HEK293 (cell line): ENCODE data around the gene MPO.

Experiments
- CTCF ChIA-PET: fragments of 350-600 bp; formaldehyde crosslinking; extraction: SDS; loops from one replicate; lab custom pipeline; 2021; ENCODE audit warnings: antibody characterized with exemption; lab: Yijun Ruan, JAX
- POLR2A ChIA-PET: fragments of 300-600 bp; formaldehyde crosslinking; extraction: SDS; loops from one replicate; lab custom pipeline; 2020; ENCODE audit warnings: antibody characterized with exemption, inconsistent platforms; lab: Yijun Ruan, JAX
- H3K27ac ChIP-seq: fragments of 200-500 bp; sonication (Bioruptor generic); 2 replicates; pipeline ENCODE4 v1.5.1; 2014; ENCODE audit warnings: low read depth, low read length, control low read depth, inconsistent platforms; ENCODE audit errors: extremely low read depth
- H3K36me3 ChIP-seq, 2 experiments: fragments of 200-500 bp in 1 of 2; sonication (Bioruptor generic) in 1 of 2; 1 replicate in 1 of 2; 2 replicates in 1 of 2; pipeline ENCODE4 v1.5.1; 2014 to 2017; ENCODE audit warnings: inconsistent platforms in 2 of 2, low read length in 2 of 2; ENCODE audit not compliant: control insufficient read depth in 2 of 2, insufficient read depth in 1 of 2
- H3K4me1 ChIP-seq: fragments of 200-500 bp; sonication (Bioruptor generic); 2 replicates; pipeline ENCODE4 v1.5.1; 2014; ENCODE audit warnings: mild to moderate bottlenecking, low read length, inconsistent platforms; ENCODE audit not compliant: control insufficient read depth, insufficient read depth
- H3K4me3 ChIP-seq: 2 replicates; pipeline ENCODE4 v1.5.1; 2011; ENCODE audit warnings: low read depth, mild to moderate bottlenecking, control low read depth, low read length, moderate library complexity
- H3K9me3 ChIP-seq: fragments of 200-500 bp; sonication (Bioruptor generic); 2 replicates; pipeline ENCODE4 v1.5.1; 2014; ENCODE audit warnings: low read depth, low read length, inconsistent platforms; ENCODE audit not compliant: control insufficient read depth, insufficient read depth
- FEZF1 ChIP-seq: fragments of 450-650 bp; formaldehyde crosslinking; IDR thresholded peaks from 2 replicates; pipeline ENCODE4 v1.5.1; 2016; ENCODE audit warnings: missing biosample characterization, missing genetic modification characterization
- GLIS2 ChIP-seq: fragments of 450-650 bp; formaldehyde crosslinking; IDR thresholded peaks from 2 replicates; pipeline ENCODE4 v1.5.1; 2016; ENCODE audit warnings: missing biosample characterization, missing genetic modification characterization
- KLF10 ChIP-seq: fragments of 450-650 bp; IDR thresholded peaks from 2 replicates; pipeline ENCODE4 v1.5.1; 2018; ENCODE audit warnings: missing biosample characterization, mild to moderate bottlenecking, missing genetic modification characterization
- OSR2 ChIP-seq: fragments of 450-650 bp; formaldehyde crosslinking; IDR thresholded peaks from 2 replicates; pipeline ENCODE4 v1.5.1; 2016; ENCODE audit warnings: missing biosample characterization, missing genetic modification characterization
- SP7 ChIP-seq: fragments of 450-650 bp; formaldehyde crosslinking; IDR thresholded peaks from 2 replicates; pipeline ENCODE4 v1.5.1; 2016; ENCODE audit warnings: missing biosample characterization, missing genetic modification characterization
- ZFP37 ChIP-seq: fragments of 450-650 bp; formaldehyde crosslinking; IDR thresholded peaks from 2 replicates; pipeline ENCODE4 v1.5.1; 2016; ENCODE audit warnings: missing biosample characterization, missing genetic modification characterization
- ZNF121 ChIP-seq: fragments of 450-650 bp; formaldehyde crosslinking; IDR thresholded peaks from 2 replicates; pipeline ENCODE4 v1.5.1; 2016; ENCODE audit warnings: missing biosample characterization, missing genetic modification characterization
- ZNF16 ChIP-seq: fragments of 450-650 bp; formaldehyde crosslinking; IDR thresholded peaks from 2 replicates; pipeline ENCODE4 v1.5.1; 2016; ENCODE audit warnings: low read depth, missing biosample characterization, missing genetic modification characterization
- ZNF354C ChIP-seq: fragments of 450-650 bp; formaldehyde crosslinking; IDR thresholded peaks from 2 replicates; pipeline ENCODE4 v1.5.1; 2016; ENCODE audit warnings: missing biosample characterization, missing genetic modification characterization, low read depth, borderline replicate concordance
- ZNF48 ChIP-seq: fragments of 450-650 bp; formaldehyde crosslinking; IDR thresholded peaks from 2 replicates; pipeline ENCODE4 v1.5.1; 2016; ENCODE audit warnings: missing biosample characterization, missing genetic modification characterization
- ZNF585B ChIP-seq: fragments of 450-650 bp; formaldehyde crosslinking; IDR thresholded peaks from 2 replicates; pipeline ENCODE4 v1.5.1; 2016; ENCODE audit warnings: missing biosample characterization, missing genetic modification characterization
- ZNF660 ChIP-seq: fragments of 450-650 bp; IDR thresholded peaks from 2 replicates; pipeline ENCODE4 v1.5.1; 2018; ENCODE audit warnings: missing biosample characterization, mild to moderate bottlenecking, missing genetic modification characterization
- ZNF707 ChIP-seq: fragments of 450-650 bp; formaldehyde crosslinking; IDR thresholded peaks from 2 replicates; pipeline ENCODE4 v1.5.1; 2016; ENCODE audit warnings: missing biosample characterization, missing genetic modification characterization
- ZNF768 ChIP-seq: fragments of 450-650 bp; formaldehyde crosslinking; IDR thresholded peaks from 2 replicates; pipeline ENCODE4 v1.5.1; 2018; ENCODE audit warnings: missing biosample characterization, mild to moderate bottlenecking, missing genetic modification characterization
- ZNF776 ChIP-seq: fragments of 450-650 bp; formaldehyde crosslinking; IDR thresholded peaks from 2 replicates; pipeline ENCODE4 v1.5.0; 2017; ENCODE audit warnings: missing biosample characterization, missing genetic modification characterization, borderline replicate concordance
- ZNF843 ChIP-seq: fragments of 450-650 bp; formaldehyde crosslinking; IDR thresholded peaks from 2 replicates; pipeline ENCODE4 v1.5.1; 2016; ENCODE audit warnings: missing biosample characterization, missing genetic modification characterization
- TF ChIP-seq, protein P1 (sequence below): fragments of 450-650 bp; formaldehyde crosslinking; IDR thresholded peaks from 2 replicates; pipeline ENCODE4 v1.5.1; 2017; ENCODE audit warnings: missing biosample characterization, missing genetic modification characterization
- TF ChIP-seq, protein P2 (sequence below): fragments of 450-650 bp; formaldehyde crosslinking; IDR thresholded peaks from 2 replicates; pipeline ENCODE4 v1.5.1; 2017; ENCODE audit warnings: missing biosample characterization, missing genetic modification characterization
- TF ChIP-seq, protein P3 (sequence below): IDR thresholded peaks from 2 replicates; pipeline ENCODE4 v1.6.1; 2011; ENCODE audit warnings: mild to moderate bottlenecking, low read depth, low read length, borderline replicate concordance
- TF ChIP-seq, protein P4 (sequence below): fragments of 450-650 bp; formaldehyde crosslinking; IDR thresholded peaks from 2 replicates; pipeline ENCODE4 v1.5.1; 2016; ENCODE audit warnings: missing biosample characterization, missing genetic modification characterization
- TF ChIP-seq, protein P5 (sequence below): fragments of 450-650 bp; formaldehyde crosslinking; conservative IDR thresholded peaks from 2 replicates; pipeline ENCODE4 v1.5.1; 2016; ENCODE audit warnings: low read depth, missing biosample characterization, missing genetic modification characterization

The MPO gene

DNA sequence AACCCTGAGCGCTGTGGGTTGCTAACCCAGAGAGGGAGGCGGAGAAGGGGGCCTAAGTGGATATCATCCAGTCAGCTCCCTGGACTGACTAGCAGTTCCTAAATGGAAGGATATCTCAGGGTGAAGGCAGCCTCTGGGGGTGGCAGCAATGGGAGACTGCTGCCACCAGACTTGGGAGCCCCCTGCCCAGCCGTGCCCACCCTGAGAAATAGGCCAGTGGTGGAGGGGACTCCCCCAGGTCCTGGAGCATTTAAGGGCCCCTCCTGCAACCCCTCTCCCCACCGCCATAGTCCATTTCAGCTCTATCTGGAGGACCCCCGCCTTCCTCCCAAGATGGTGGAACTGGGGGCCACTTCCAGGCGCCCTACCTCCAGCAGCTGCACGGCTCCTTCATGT lies 39.4 kb upstream of the MPO start:
- peaks cover 5% of the 10 kb centered on the region; the same call in 1 of the 2 replicates for H3K4me1 ChIP-seq
- H3K36me3 ChIP-seq: no peaks in the 10 kb centered on the region
- TF ChIP-seq OSR2 (tag by site-specific recombination) (no peak), ZNF660 (no peak), ZNF843 (tag by site-specific recombination) (no peak), ZNF16 (tag by site-specific recombination) (no peak), ZNF768 (no peak), GLIS2 (tag by site-specific recombination) (no peak), SP7 (no peak), ZNF121 (tag by site-specific recombination) (no peak), ZNF48 (no peak)
- TF ChIP-seq, protein P1, sequence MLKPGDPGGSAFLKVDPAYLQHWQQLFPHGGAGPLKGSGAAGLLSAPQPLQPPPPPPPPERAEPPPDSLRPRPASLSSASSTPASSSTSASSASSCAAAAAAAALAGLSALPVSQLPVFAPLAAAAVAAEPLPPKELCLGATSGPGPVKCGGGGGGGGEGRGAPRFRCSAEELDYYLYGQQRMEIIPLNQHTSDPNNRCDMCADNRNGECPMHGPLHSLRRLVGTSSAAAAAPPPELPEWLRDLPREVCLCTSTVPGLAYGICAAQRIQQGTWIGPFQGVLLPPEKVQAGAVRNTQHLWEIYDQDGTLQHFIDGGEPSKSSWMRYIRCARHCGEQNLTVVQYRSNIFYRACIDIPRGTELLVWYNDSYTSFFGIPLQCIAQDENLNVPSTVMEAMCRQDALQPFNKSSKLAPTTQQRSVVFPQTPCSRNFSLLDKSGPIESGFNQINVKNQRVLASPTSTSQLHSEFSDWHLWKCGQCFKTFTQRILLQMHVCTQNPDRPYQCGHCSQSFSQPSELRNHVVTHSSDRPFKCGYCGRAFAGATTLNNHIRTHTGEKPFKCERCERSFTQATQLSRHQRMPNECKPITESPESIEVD: no peak
- no peaks in the 10 kb centered on the region for H3K9me3 ChIP-seq
- H3K27ac ChIP-seq: no peak overlapping the region
- no peak overlapping the region for H3K4me3 ChIP-seq
- CTCF ChIA-PET: interaction anchor here (0.7 to 1.3 kb wide), 3 partner anchors 11 to 128 kb away, joined by 3 to 4 read pairs (median 4); no protein-coding TSS in a partner anchor
- POLR2A ChIA-PET: interaction anchor here (0.8 kb wide), 1 partner anchor 34 kb away, joined by 3 read pairs; no protein-coding TSS in a partner anchor

DNA sequence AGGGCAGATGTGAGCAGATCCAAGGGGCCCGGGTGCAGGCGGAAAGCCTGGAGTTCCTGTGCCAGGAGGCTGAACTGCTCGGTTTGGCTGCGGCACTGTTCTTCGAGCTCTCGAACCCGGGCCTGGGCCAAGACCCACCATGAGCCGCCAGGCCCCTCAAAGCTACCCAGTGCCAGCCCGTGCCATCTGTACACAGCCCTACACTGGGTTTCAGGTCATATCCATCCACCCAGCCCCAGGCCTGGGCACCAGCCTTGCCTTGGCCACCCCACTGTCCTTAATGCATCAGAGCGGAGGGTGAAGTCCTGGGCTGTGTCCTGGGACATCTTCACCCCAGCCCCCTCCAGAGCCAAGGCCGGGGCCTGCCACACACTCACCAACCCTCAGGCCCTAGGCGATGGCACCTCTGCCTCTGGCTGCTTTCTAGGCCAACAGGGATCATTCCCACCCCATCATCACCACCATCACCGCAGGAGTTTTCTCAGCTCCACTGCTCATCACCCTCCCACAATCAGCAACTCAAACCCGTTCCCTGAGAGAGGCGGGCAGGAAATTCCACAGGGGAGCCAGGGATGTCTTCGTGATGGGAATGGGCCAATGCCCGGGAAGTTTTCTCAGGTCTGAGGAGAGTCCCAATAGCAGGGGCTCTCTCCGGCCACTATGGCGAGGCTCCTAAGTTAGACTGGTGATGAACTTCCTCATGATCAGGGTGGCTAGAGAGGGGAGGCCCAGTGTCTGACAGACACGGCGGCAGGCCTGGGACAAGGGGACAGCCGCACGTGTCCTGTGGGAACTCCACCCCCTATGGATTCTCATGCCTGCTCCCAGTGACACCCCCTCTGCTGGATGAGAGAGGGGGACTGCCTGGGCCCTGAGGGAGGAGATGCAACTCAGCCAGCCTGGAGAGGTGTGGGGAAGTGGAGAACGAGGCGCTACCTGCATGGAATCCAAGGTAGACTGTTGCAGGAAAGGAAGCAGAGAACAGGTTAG lies 38.7 kb upstream of the MPO start:
- Histone ChIP-seq H3K4me3 (no peak overlapping the region), H3K4me1 (peaks cover 5% of the 10 kb centered on the region; the same call in 1 of the 2 replicates), H3K27ac (no peak overlapping the region), H3K36me3 (no peaks in the 10 kb centered on the region), H3K9me3 (no peaks in the 10 kb centered on the region)
- CTCF ChIA-PET: interaction anchor here (0.6 to 8.0 kb wide), 8 partner anchors 12 to 567 kb away, joined by 3 to 189 read pairs (median 4); partner anchors contain the start of gene RNF43
- POLR2A ChIA-PET: interaction anchor here (1.0 kb wide), 1 partner anchor 33 kb away, joined by 3 read pairs; no protein-coding TSS in a partner anchor
- TF ChIP-seq, protein P2, sequence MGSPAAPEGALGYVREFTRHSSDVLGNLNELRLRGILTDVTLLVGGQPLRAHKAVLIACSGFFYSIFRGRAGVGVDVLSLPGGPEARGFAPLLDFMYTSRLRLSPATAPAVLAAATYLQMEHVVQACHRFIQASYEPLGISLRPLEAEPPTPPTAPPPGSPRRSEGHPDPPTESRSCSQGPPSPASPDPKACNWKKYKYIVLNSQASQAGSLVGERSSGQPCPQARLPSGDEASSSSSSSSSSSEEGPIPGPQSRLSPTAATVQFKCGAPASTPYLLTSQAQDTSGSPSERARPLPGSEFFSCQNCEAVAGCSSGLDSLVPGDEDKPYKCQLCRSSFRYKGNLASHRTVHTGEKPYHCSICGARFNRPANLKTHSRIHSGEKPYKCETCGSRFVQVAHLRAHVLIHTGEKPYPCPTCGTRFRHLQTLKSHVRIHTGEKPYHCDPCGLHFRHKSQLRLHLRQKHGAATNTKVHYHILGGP (tag by site-specific recombination): no peak
- TF ChIP-seq ZNF776 (tag by site-specific recombination) (no peak), KLF10 (tag by site-specific recombination) (no peak), ZNF354C (tag by site-specific recombination) (no peak), ZNF585B (tag by site-specific recombination) (no peak), FEZF1 (tag by site-specific recombination) (no peak), ZNF707 (tag by site-specific recombination) (no peak), ZFP37 (tag by site-specific recombination) (no peak)
- TF ChIP-seq, protein P3, sequence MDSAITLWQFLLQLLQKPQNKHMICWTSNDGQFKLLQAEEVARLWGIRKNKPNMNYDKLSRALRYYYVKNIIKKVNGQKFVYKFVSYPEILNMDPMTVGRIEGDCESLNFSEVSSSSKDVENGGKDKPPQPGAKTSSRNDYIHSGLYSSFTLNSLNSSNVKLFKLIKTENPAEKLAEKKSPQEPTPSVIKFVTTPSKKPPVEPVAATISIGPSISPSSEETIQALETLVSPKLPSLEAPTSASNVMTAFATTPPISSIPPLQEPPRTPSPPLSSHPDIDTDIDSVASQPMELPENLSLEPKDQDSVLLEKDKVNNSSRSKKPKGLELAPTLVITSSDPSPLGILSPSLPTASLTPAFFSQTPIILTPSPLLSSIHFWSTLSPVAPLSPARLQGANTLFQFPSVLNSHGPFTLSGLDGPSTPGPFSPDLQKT: no peak
- TF ChIP-seq, protein P4, sequence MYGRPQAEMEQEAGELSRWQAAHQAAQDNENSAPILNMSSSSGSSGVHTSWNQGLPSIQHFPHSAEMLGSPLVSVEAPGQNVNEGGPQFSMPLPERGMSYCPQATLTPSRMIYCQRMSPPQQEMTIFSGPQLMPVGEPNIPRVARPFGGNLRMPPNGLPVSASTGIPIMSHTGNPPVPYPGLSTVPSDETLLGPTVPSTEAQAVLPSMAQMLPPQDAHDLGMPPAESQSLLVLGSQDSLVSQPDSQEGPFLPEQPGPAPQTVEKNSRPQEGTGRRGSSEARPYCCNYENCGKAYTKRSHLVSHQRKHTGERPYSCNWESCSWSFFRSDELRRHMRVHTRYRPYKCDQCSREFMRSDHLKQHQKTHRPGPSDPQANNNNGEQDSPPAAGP (tag by site-specific recombination): no peak
- TF ChIP-seq, protein P5, sequence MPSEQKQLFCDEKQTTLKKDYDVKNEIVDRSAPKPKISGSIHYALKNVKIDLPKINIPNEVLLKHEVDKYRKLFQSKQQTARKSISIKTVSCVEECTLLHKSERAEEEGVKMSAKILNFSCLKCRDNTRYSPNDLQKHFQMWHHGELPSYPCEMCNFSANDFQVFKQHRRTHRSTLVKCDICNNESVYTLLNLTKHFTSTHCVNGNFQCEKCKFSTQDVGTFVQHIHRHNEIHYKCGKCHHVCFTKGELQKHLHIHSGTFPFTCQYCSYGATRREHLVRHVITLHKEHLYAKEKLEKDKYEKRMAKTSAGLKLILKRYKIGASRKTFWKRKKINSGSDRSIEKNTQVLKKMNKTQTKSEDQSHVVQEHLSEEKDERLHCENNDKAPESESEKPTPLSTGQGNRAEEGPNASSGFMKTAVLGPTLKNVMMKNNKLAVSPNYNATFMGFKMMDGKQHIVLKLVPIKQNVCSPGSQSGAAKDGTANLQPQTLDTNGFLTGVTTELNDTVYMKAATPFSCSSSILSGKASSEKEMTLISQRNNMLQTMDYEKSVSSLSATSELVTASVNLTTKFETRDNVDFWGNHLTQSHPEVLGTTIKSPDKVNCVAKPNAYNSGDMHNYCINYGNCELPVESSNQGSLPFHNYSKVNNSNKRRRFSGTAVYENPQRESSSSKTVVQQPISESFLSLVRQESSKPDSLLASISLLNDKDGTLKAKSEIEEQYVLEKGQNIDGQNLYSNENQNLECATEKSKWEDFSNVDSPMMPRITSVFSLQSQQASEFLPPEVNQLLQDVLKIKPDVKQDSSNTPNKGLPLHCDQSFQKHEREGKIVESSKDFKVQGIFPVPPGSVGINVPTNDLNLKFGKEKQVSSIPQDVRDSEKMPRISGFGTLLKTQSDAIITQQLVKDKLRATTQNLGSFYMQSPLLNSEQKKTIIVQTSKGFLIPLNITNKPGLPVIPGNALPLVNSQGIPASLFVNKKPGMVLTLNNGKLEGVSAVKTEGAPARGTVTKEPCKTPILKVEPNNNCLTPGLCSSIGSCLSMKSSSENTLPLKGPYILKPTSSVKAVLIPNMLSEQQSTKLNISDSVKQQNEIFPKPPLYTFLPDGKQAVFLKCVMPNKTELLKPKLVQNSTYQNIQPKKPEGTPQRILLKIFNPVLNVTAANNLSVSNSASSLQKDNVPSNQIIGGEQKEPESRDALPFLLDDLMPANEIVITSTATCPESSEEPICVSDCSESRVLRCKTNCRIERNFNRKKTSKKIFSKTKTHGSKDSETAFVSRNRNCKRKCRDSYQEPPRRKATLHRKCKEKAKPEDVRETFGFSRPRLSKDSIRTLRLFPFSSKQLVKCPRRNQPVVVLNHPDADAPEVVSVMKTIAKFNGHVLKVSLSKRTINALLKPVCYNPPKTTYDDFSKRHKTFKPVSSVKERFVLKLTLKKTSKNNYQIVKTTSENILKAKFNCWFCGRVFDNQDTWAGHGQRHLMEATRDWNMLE (tag by site-specific recombination): no peak
